HCT116 (cell line): ENCODE results near the gene FMN2. TPM values are rescaled to one million over a fixed set of nuclear protein-coding genes. Genes with fewer than 3 reads are reported as not detected.

Source experiments
- ATAC-seq: fragments of 200-7000 bp; cut with Tn5 transposase; 2 replicates; pipeline ENCODE4 v1.9.1; 2020; ENCODE audit warnings: mild to moderate bottlenecking, moderate library complexity
- BruUV-seq: library from RNA; stranded (reverse); fragments of 400-500 nt; replicated peaks from 2 replicates; lab custom pipeline; 2021; lab: Mats Ljungman, UMichigan
- CTCF ChIA-PET: fragments of 300-600 bp; sonication (Branson Sonifier 250); formaldehyde crosslinking; loops from one replicate; lab custom pipeline; 2021; ENCODE audit warnings: antibody characterized with exemption; lab: Charles Lee
- POLR2A ChIA-PET: fragments of 300-600, 350-600 bp; sonication (Branson Sonifier 250); formaldehyde crosslinking; loops from one replicate; lab custom pipeline; 2021; ENCODE audit warnings: antibody characterized with exemption; lab: Charles Lee
- RAD21 ChIA-PET, 2 experiments: fragments of 300-600 bp; sonication (Branson Sonifier 250); formaldehyde crosslinking; loops; one replicate each; lab custom pipeline; 2023; ENCODE audit warnings: low total read pairs in 2 of 2; ENCODE audit not compliant: uncharacterized antibody in 2 of 2, unreplicated experiment in 2 of 2, low non-redundant PET in 1 of 2; lab: Charles Lee
- DNase-seq: peaks from one replicate; pipeline ENCODE4 v3.0.0-alpha.2; 2010; ENCODE audit warnings: low read depth, low spot score
- H2AFZ ChIP-seq: fragments of 200-600 bp; shearing (Covaris generic), sonication (generic); 2 replicates; pipeline ENCODE4 v1.6.1; 2017; ENCODE audit warnings: low read depth, mixed run types, mixed read lengths, antibody characterized with exemption, low read length; ENCODE audit not compliant: poor library complexity, severe bottlenecking
- H3K27ac ChIP-seq: 2 replicates; pipeline ENCODE4 v1.5.1; 2012; ENCODE audit warnings: low read depth, low read length
- H3K27me3 ChIP-seq: fragments of 200-600 bp; sonication (generic); 2 replicates; pipeline ENCODE4 v1.6.1; 2016; ENCODE audit warnings: mixed run types, low read length, mixed read lengths; ENCODE audit not compliant: insufficient read depth
- H3K36me3 ChIP-seq, 2 experiments: fragments of 200-500 bp in 1 of 2; fragments of 200-600 bp in 1 of 2; sonication (Bioruptor generic) in 1 of 2; sonication (generic) in 1 of 2; 2 replicates each; pipeline versions ENCODE4 v1.5.1 to v1.6.1; 2014 to 2016; ENCODE audit warnings: low read length in 2 of 2, inconsistent platforms in 1 of 2, mixed read lengths in 1 of 2, mixed run types in 1 of 2; ENCODE audit not compliant: insufficient read depth in 2 of 2, control insufficient read depth in 1 of 2
- H3K4me1 ChIP-seq, 2 experiments: fragments of 200-600 bp in 1 of 2; sonication (generic) in 1 of 2; 2 replicates each; pipeline versions ENCODE4 v1.5.1 to v1.6.1; 2012 to 2017; ENCODE audit warnings: low read length in 2 of 2, inconsistent platforms in 1 of 2, mild to moderate bottlenecking in 1 of 2, mixed read lengths in 1 of 2, mixed run types in 1 of 2, moderate library complexity in 1 of 2; ENCODE audit not compliant: insufficient read depth in 2 of 2, control insufficient read depth in 1 of 2
- H3K4me2 ChIP-seq: fragments of 200-600 bp; sonication (generic); 2 replicates; pipeline ENCODE4 v1.6.1; 2017; ENCODE audit warnings: mixed run types, low read length, mixed read lengths
- H3K4me3 ChIP-seq, 2 experiments: fragments of 200-600 bp in 1 of 2; sonication (generic) in 1 of 2; replicated peaks in 1 of 2; 2 replicates each; pipeline ENCODE4 v1.5.1; 2011 to 2016; ENCODE audit warnings: low read length in 2 of 2, control low read depth in 1 of 2, low read depth in 1 of 2, mild to moderate bottlenecking in 1 of 2, mixed read lengths in 1 of 2, mixed run types in 1 of 2
- H3K79me2 ChIP-seq: fragments of 200-600 bp; sonication (generic); 2 replicates; pipeline ENCODE4 v1.6.1; 2017; ENCODE audit warnings: mild to moderate bottlenecking, mixed run types, low read length, moderate library complexity, mixed read lengths; ENCODE audit not compliant: insufficient read depth
- H3K9ac ChIP-seq: fragments of 200-600 bp; sonication (generic); 2 replicates; pipeline ENCODE4 v1.6.1; 2016; ENCODE audit warnings: low read length, mixed read lengths
- H3K9me2 ChIP-seq: fragments of 200-600 bp; sonication (generic), shearing (Covaris generic); 2 replicates; pipeline ENCODE4 v1.6.1; 2017; ENCODE audit warnings: mixed run types, mild to moderate bottlenecking, moderate library complexity; ENCODE audit not compliant: insufficient read depth
- H3K9me3 ChIP-seq, 2 experiments: fragments of 200-500 bp in 1 of 2; fragments of 200-600 bp in 1 of 2; sonication (Bioruptor generic) in 1 of 2; sonication (generic) in 1 of 2; 2 replicates each; pipeline ENCODE4 v1.6.1; 2014 to 2017; ENCODE audit warnings: low read length in 2 of 2, mixed read lengths in 2 of 2, inconsistent platforms in 1 of 2, low read depth in 1 of 2, mild to moderate bottlenecking in 1 of 2, mixed run types in 1 of 2, moderate library complexity in 1 of 2; ENCODE audit not compliant: control insufficient read depth in 1 of 2, insufficient read depth in 1 of 2
- H4K20me1 ChIP-seq: fragments of 200-600 bp; sonication (generic), shearing (Covaris generic); 2 replicates; pipeline ENCODE4 v1.6.1; 2017; ENCODE audit warnings: mixed run types, mild to moderate bottlenecking, moderate library complexity; ENCODE audit not compliant: insufficient read depth
- CBX3 ChIP-seq: IDR thresholded peaks from 2 replicates; pipeline ENCODE4 v1.6.1; 2012; ENCODE audit warnings: low read depth
- CEBPB ChIP-seq: IDR thresholded peaks from 2 replicates; pipeline ENCODE4 v1.6.1; 2012; ENCODE audit warnings: low read depth
- CTCF ChIP-seq, 3 experiments: fragments of 200-600 bp in 1 of 3; sonication (generic) in 1 of 3; IDR thresholded peaks in 2 of 3; conservative IDR thresholded peaks in 1 of 3; 2 replicates each; pipeline ENCODE4 v1.5.1; 2012 to 2017; ENCODE audit warnings: low read depth in 2 of 3, low read length in 2 of 3, antibody characterized with exemption in 1 of 3, borderline replicate concordance in 1 of 3, control low read depth in 1 of 3, mild to moderate bottlenecking in 1 of 3, mixed read lengths in 1 of 3, mixed run types in 1 of 3, moderate library complexity in 1 of 3; ENCODE audit not compliant: insufficient read depth in 1 of 3
- ELF1 ChIP-seq: IDR thresholded peaks from 2 replicates; pipeline ENCODE4 v1.6.1; 2012; ENCODE audit warnings: low read depth, borderline replicate concordance
- EZH2phosphoT487 ChIP-seq: fragments of 200-600 bp; IDR thresholded peaks from 2 replicates; pipeline ENCODE4 v1.6.1; 2018; ENCODE audit warnings: antibody characterized with exemption, borderline replicate concordance
- JUND ChIP-seq: IDR thresholded peaks from 2 replicates; pipeline ENCODE4 v1.6.1; 2012
- RAD21 ChIP-seq: IDR thresholded peaks from 2 replicates; pipeline ENCODE4 v1.6.1; 2012; ENCODE audit warnings: low read depth, mild to moderate bottlenecking
- SRF ChIP-seq: IDR thresholded peaks from 2 replicates; pipeline ENCODE4 v1.6.1; 2012; ENCODE audit warnings: low read depth
- YY1 ChIP-seq: IDR thresholded peaks from 2 replicates; pipeline ENCODE4 v1.6.1; 2011; ENCODE audit warnings: low read length, low read depth, moderate library complexity, mild to moderate bottlenecking; ENCODE audit not compliant: insufficient replicate concordance; ENCODE audit errors: extremely low read depth
- ZFX ChIP-seq: fragments of 450-650 bp; IDR thresholded peaks from 2 replicates; pipeline ENCODE4 v1.6.1; 2017
- ZNF274 ChIP-seq: fragments of 200-500 bp; sonication (Bioruptor generic); IDR thresholded peaks from 2 replicates; pipeline ENCODE4 v1.6.1; 2014; ENCODE audit warnings: mild to moderate bottlenecking, low read depth, low read length, inconsistent platforms
- intact Hi-C: fragments of 100-400 bp; cut with micrococcal nuclease; formaldehyde crosslinking; loops from 2 replicates; pipeline ENCODE4 v1.10.0; 2022
- total RNA-seq: library from RNA; stranded (reverse); gene quantifications from one replicate; pipeline ENCODE4 v1.2.1, GENCODE V29; 2021; ENCODE audit not compliant: unreplicated experiment

Gene FMN2
- total RNA-seq, 1 experiment from 2014 or later = not detected

DNA sequence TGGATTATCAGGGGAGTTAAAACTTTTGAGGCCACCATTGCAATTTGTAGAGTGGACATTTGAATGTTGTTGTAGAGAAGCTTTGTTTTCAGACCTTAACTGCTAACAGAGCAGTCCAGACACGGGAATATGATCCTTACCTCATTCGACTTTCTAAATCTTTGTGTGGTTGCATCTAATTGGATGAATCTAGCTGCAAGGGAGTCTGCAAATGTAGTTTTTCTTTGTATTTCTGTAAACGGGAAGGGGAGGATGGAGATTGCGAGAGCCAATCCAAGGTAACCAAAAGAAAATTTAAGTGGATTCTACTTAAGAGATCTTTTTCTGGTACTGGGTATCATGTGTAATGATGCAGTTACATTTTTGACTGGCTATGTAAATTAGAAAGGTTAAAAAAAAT lies 110.2 kb downstream of the FMN2 start:
- Histone ChIP-seq H3K4me1 (no peaks in the 10 kb centered on the region), H3K9me3 (peaks cover 3 to 4% of the 10 kb centered on the region in 2 experiments; a peak in 2 of 4 replicates), H3K4me2 (no peak overlapping the region), H3K9me2 (no peaks in the 10 kb centered on the region), H3K27me3 (no peaks in the 10 kb centered on the region), H3K4me3 (no peak overlapping the region), H3K27ac (no peak overlapping the region), H2AFZ (no peak overlapping the region), H4K20me1 (no peaks in the 10 kb centered on the region), H3K9ac (no peak overlapping the region), H3K79me2 (no peaks in the 10 kb centered on the region), H3K36me3 (no peaks in the 10 kb centered on the region)
- TF ChIP-seq CBX3 = no peak
- TF ChIP-seq SRF = no peak
- no peak for TF ChIP-seq ELF1
- TF ChIP-seq RAD21 = no peak
- TF ChIP-seq ZFX = no peak
- TF ChIP-seq ZNF274 = no peak
- ChIA-PET POLR2A (no interaction called here), CTCF (no interaction called here), RAD21 (no interaction called here)
- no TSS peak for BruUV-seq
- DNase-seq (no peak), ATAC-seq (no peak)
- intact Hi-C loops = no loop called here

DNA sequence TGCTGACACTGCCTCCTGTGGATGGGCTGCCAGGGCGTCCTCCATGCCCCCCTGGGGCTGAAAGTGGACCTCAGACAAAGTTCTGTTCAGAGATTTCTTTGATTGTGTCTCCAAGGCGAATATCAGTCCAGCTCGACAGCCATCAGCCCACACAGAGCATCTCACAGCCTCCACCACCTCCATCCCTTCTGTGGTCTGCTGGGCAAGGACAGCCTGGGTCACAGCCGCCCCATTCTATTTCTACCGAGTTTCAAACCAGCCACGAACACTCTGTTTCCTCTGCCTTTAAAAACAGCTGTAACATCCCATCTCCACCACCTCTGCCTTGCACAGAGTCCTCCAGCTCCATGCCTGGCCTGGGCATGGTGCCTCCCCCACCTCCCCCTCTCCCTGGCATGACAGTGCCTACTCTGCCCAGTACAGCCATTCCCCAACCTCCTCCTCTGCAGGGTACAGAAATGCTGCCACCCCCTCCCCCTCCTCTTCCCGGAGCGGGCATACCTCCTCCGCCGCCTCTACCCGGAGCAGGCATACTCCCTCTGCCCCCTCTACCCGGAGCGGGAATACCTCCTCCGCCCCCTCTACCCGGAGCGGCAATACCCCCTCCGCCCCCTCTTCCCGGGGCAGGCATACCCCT lies 115.5 kb downstream of the FMN2 start:
- ATAC-seq (no peak), DNase-seq (no peak)
- no peaks in the 10 kb centered on the region for H3K9me2 ChIP-seq
- BruUV-seq = no TSS peak
- H3K27ac ChIP-seq = no peak overlapping the region
- H3K4me2 ChIP-seq = no peak overlapping the region
- CTCF ChIA-PET = no interaction called here
- H3K36me3 ChIP-seq = no peaks in the 10 kb centered on the region
- no peaks in the 10 kb centered on the region for H4K20me1 ChIP-seq
- H3K4me1 ChIP-seq = no peaks in the 10 kb centered on the region
- H3K79me2 ChIP-seq = no peaks in the 10 kb centered on the region
- peaks cover 0 to 4% of the 10 kb centered on the region in 2 experiments; a peak in 2 of 4 replicates for H3K9me3 ChIP-seq
- RAD21 ChIA-PET = no interaction called here
- no peak overlapping the region for H2AFZ ChIP-seq
- no peaks in the 10 kb centered on the region for H3K27me3 ChIP-seq
- H3K4me3 ChIP-seq = no peak overlapping the region
- H3K9ac ChIP-seq = no peak overlapping the region
- POLR2A ChIA-PET = no interaction called here
- intact Hi-C loops = no loop called here
- TF ChIP-seq EZH2phosphoT487 (no peak), JUND (no peak), CTCF (IDR thresholded peaks at IDR 0.05 in 2 of 3, conservative IDR thresholded peaks at IDR 0.05 in 1 of 3; ENCODE audit: borderline replicate concordance in 1 of 3, insufficient read depth in 1 of 3, low read depth in 2 of 3, low read length in 2 of 3) (no peak), CEBPB (no peak), YY1 (no peak)
